ENCODE data around the gene YBEY.
A peak's percentile ranks its signal among the peaks of the same experiment; 100 is the strongest.

The YBEY gene

GRCh38 chr21:46325073-46325912 lies 39.2 kb downstream of the YBEY start:
- peak; percentile 17 for TF ChIP-seq CTCF (IDR thresholded peaks at IDR 0.05; ENCODE audit: low read depth, low read length, missing control alignments)
- no peak for DNase-seq (ENCODE audit: low read depth)
- H3K4me3 ChIP-seq (ENCODE audit: low read depth, low read length) = peak overlapping the region; percentile 93

- TF ChIP-seq CTCF (IDR thresholded peaks at IDR 0.05; ENCODE audit: low read depth, low read length, missing control alignments) = peak; percentile 7
- H3K4me3 ChIP-seq (ENCODE audit: low read depth, low read length) = no peak overlapping the region
- DNase-seq (ENCODE audit: low read depth) = no peak
Observed at GRCh38 chr21:46326110-46326703, 40.1 kb downstream of the YBEY start.

DNA sequence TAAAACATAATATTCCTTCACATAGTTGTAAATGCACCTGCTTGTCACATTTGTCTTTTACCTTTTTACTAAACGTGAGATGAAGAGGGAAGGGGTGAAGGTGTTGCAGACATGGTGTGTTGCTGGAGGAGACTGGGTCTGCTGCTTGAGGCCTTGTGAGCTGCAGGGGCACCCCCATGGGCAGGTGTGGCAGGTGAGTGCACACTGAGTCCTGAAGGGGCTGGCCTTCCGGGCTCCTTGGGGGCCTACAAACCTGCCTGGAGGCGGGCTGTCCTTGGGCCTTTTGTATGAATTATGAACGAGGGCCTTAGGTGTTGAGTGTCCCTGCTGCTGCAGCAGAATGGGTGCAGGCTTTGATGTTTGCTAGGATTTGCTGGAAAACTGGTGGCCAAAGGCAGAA lies 41.6 kb downstream of the YBEY start:
- no peak for DNase-seq (ENCODE audit: low read depth)
- no peak for TF ChIP-seq CTCF (IDR thresholded peaks at IDR 0.05; ENCODE audit: low read depth, low read length, missing control alignments)
- H3K4me3 ChIP-seq (ENCODE audit: low read depth, low read length) = no peak overlapping the region

- no peak for DNase-seq (ENCODE audit: low read depth)
- no peak for TF ChIP-seq CTCF (IDR thresholded peaks at IDR 0.05; ENCODE audit: low read depth, low read length, missing control alignments)
- no peak overlapping the region for H3K4me3 ChIP-seq (ENCODE audit: low read depth, low read length)
Observed at GRCh38 chr21:46328151-46328550, 42.0 kb downstream of the YBEY start.

DNA sequence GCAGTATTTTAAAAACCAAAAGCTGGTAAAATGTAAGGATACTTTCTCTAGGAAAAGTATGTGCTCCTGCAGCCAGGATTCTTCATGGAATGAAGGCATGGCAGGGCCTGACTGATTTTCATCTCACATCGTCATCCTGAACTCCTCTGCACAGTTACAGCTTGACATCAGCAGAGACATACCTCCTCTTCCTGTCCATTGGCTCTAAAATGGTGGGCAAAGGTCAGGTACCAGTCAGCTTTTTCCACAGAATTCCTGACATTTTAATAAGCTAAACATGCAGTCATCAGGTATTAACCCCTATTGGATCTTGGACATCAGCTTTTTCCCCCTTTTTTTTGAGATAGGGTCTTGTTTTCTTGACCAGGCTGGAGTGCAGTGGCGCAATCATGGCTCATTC lies 43.7 kb downstream of the YBEY start:
- no peak overlapping the region for H3K4me3 ChIP-seq (ENCODE audit: low read depth, low read length)
- TF ChIP-seq CTCF (IDR thresholded peaks at IDR 0.05; ENCODE audit: low read depth, low read length, missing control alignments) = no peak
- DNase-seq (ENCODE audit: low read depth) = no peak

DNA sequence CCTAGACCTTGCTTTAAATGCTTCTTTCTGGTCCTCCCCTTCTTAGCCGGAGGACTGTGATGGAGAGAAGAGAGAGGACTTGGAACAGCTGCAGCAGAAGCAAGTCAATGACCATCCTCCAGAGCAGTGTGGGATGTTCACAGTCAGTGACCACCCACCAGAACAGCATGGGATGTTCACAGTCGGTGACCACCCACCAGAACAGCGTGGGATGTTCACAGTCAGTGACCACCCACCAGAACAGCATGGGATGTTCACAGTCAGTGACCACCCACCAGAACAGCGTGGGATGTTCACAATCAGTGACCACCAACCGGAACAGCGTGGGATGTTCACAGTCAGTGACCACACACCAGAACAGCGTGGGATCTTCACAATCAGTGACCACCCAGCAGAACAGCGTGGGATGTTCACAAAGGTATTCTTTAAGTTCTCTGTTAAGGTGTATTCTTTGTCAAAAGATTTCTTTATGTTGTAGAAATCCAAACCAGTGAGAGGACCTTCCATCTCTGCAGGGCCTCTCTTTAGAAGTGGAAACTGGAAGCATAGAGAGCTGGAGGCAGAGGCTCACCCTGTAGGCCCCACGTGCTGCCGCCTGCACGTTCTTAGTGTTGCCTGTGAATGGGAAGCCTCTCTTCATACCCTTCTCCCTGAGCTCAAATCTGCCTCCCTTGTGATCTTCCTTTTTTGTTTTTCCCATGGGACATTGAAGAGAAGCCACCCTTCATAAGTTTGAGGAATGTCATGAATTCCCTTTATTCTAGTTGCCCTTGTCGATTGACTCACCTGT lies 48.4 kb downstream of the YBEY start:
- TF ChIP-seq CTCF (IDR thresholded peaks at IDR 0.05; ENCODE audit: low read depth, low read length, missing control alignments) = no peak
- DNase-seq (ENCODE audit: low read depth) = no peak
- no peak overlapping the region for H3K4me3 ChIP-seq (ENCODE audit: low read depth, low read length)
